OCI-LY7 (cell line): ENCODE measurements around the gene KRTAP20-2. TPM values are rescaled to one million over a fixed set of nuclear protein-coding genes. Genes with fewer than 3 reads are reported as not detected.

Source experiments
- BruUV-seq: library from RNA; stranded (reverse); fragments of 400-500 nt; replicated peaks from 2 replicates; lab custom pipeline; 2021; lab: Mats Ljungman, UMichigan
- CTCF ChIA-PET: fragments of 300-600 bp; sonication (Branson Sonifier 250); formaldehyde crosslinking; loops from one replicate; lab custom pipeline; 2022; ENCODE audit warnings: antibody characterized with exemption; ENCODE audit not compliant: unreplicated experiment; lab: Charles Lee
- POLR2A ChIA-PET: fragments of 300-600 bp; sonication (Branson Sonifier 250); formaldehyde crosslinking; loops from one replicate; lab custom pipeline; 2022; ENCODE audit warnings: antibody characterized with exemption; lab: Charles Lee
- DNase-seq: peaks from one replicate; pipeline ENCODE4 v3.0.0-alpha.2; 2015; ENCODE audit warnings: low spot score
- H2AFZ ChIP-seq: fragments of 200-600 bp; sonication (generic), shearing (Covaris generic); 2 replicates; pipeline ENCODE4 v1.6.1; 2014; ENCODE audit warnings: mild to moderate bottlenecking, antibody characterized with exemption, low read length, moderate library complexity
- H3K27ac ChIP-seq: fragments of 200-600 bp; sonication (generic); 2 replicates; pipeline ENCODE4 v1.5.1; 2014; ENCODE audit warnings: mixed run types, low read depth, mild to moderate bottlenecking, moderate library complexity, low read length, inconsistent platforms; ENCODE audit not compliant: poor library complexity, severe bottlenecking
- H3K36me3 ChIP-seq: fragments of 200-600 bp; sonication (generic); 2 replicates; pipeline ENCODE4 v1.6.1; 2014; ENCODE audit warnings: mild to moderate bottlenecking, antibody characterized with exemption, low read length, moderate library complexity, mixed read lengths; ENCODE audit not compliant: insufficient read depth
- H3K4me1 ChIP-seq: fragments of 200-600 bp; sonication (generic); 2 replicates; pipeline ENCODE4 v1.5.1; 2014; ENCODE audit warnings: mild to moderate bottlenecking, low read length; ENCODE audit not compliant: insufficient read depth, poor library complexity, severe bottlenecking
- H3K4me2 ChIP-seq: fragments of 200-600 bp; sonication (generic); 2 replicates; pipeline ENCODE4 v1.6.1; 2014; ENCODE audit warnings: mild to moderate bottlenecking, low read length
- H3K4me3 ChIP-seq: fragments of 200-600 bp; sonication (generic); 2 replicates; pipeline ENCODE4 v1.5.1; 2014; ENCODE audit warnings: mild to moderate bottlenecking, low read depth, low read length; ENCODE audit not compliant: poor library complexity, severe bottlenecking
- H3K79me2 ChIP-seq: fragments of 200-600 bp; sonication (generic); 2 replicates; pipeline ENCODE4 v1.6.1; 2016; ENCODE audit warnings: low read depth, mild to moderate bottlenecking, low read length, moderate library complexity, mixed read lengths; ENCODE audit not compliant: insufficient read depth
- H3K9me2 ChIP-seq: fragments of 200-600 bp; sonication (generic); 2 replicates; pipeline ENCODE4 v1.6.1; 2016; ENCODE audit warnings: mild to moderate bottlenecking, low read length, mixed read lengths; ENCODE audit not compliant: insufficient read depth
- H3K9me3 ChIP-seq: fragments of 200-600 bp; sonication (generic); 2 replicates; pipeline ENCODE4 v1.6.1; 2014; ENCODE audit warnings: mild to moderate bottlenecking, mixed run types, low read length, mixed read lengths
- H4K20me1 ChIP-seq: fragments of 200-600 bp; sonication (generic); 2 replicates; pipeline ENCODE4 v1.6.1; 2014; ENCODE audit warnings: mild to moderate bottlenecking, antibody characterized with exemption, low read length, moderate library complexity, mixed read lengths; ENCODE audit not compliant: insufficient read depth
- EZH2phosphoT487 ChIP-seq: fragments of 200-600 bp; sonication (generic); IDR thresholded peaks from 2 replicates; pipeline ENCODE4 v1.6.1; 2018; ENCODE audit warnings: low read depth, borderline replicate concordance, mild to moderate bottlenecking, mixed run types, antibody characterized with exemption, low read length, moderate library complexity, mixed read lengths
- intact Hi-C: fragments of 100-400 bp; cut with micrococcal nuclease; formaldehyde crosslinking; loops from one replicate; pipeline ENCODE4 v1.10.0; 2022; ENCODE audit not compliant: unreplicated experiment
- total RNA-seq, 2 experiments: library from RNA; depleted of rRNA in 1 of 2; stranded (reverse); fragments of >200 nt in 1 of 2; shearing (Covaris generic) in 1 of 2; gene quantifications; 2 replicates each; pipeline ENCODE4 v1.2.3, GENCODE V29; 2014 to 2022
- TF ChIP-seq, protein P1 (sequence below): fragments of 200-600 bp; sonication (generic); conservative IDR thresholded peaks from 2 replicates; pipeline ENCODE4 v1.5.1; 2014; ENCODE audit warnings: mild to moderate bottlenecking, antibody characterized with exemption, low read length, moderate library complexity, mixed read lengths

Gene KRTAP20-2
- total RNA-seq, 2 experiments from 2014 or later: not detected

DNA sequence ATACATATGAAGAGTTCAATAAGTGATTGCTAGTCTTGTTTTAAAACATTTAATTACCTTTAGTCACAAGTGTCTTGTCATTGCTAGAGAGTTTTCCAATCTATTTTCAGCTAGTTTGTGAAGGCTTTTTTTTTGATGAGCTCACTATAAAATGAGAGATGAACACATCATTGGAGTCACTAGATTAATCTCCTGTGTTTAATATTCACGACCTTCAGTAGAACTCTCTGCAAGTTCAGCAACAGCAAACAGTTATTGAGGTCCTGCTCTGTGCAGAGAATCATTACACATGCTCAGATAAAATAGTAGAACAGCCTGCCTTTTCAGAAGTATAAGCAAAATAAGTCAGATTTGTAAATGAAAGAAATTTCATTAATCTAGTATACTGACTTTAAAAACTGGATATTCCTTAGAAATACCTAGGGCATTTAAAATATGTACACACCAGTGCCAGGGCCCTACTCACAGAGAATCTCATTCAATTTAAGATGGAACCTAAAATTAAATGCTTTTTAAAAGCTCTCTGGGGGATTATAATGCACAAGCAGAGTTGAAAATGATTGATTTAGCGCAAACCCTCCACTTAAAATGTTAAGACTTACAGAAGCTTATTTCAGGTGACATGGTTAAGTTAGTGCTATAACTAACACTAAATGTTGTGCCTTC is 38.1 kb downstream of the KRTAP20-2 start:
- BruUV-seq: no TSS peak
- Histone ChIP-seq H3K4me3 (no peak overlapping the region), H3K79me2 (no peaks in the 10 kb centered on the region), H3K9me2 (no peaks in the 10 kb centered on the region), H3K4me2 (no peak overlapping the region), H2AFZ (no peak overlapping the region), H4K20me1 (no peaks in the 10 kb centered on the region), H3K9me3 (no peaks in the 10 kb centered on the region), H3K27ac (no peak overlapping the region), H3K4me1 (no peaks in the 10 kb centered on the region), H3K36me3 (no peaks in the 10 kb centered on the region)
- intact Hi-C loops: no loop called here
- CTCF ChIA-PET: no interaction called here
- no peak for DNase-seq
- POLR2A ChIA-PET: interaction anchor here (1.0 kb wide), 1 partner anchor 11 kb away, joined by 3 read pairs; no protein-coding TSS in a partner anchor
- no peak for TF ChIP-seq EZH2phosphoT487
- TF ChIP-seq, protein P1, sequence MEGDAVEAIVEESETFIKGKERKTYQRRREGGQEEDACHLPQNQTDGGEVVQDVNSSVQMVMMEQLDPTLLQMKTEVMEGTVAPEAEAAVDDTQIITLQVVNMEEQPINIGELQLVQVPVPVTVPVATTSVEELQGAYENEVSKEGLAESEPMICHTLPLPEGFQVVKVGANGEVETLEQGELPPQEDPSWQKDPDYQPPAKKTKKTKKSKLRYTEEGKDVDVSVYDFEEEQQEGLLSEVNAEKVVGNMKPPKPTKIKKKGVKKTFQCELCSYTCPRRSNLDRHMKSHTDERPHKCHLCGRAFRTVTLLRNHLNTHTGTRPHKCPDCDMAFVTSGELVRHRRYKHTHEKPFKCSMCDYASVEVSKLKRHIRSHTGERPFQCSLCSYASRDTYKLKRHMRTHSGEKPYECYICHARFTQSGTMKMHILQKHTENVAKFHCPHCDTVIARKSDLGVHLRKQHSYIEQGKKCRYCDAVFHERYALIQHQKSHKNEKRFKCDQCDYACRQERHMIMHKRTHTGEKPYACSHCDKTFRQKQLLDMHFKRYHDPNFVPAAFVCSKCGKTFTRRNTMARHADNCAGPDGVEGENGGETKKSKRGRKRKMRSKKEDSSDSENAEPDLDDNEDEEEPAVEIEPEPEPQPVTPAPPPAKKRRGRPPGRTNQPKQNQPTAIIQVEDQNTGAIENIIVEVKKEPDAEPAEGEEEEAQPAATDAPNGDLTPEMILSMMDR: no peak

DNA sequence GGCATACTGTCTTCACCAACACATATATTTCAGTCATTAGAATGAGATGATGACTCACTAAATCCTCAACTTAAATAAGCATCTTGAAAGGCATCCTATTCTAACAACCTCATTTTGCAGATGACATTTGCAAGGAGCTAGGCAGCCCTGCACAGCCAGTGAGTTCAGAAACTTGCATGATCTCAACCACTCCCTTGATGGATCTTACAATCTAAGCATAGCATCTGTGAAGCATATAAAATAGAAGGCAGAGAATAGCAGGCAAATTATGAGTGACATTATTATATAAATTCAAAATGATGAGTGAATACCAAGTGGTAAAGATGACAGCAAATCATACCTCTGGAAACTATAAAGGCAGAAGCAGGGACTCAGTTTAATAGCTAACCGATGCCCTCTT is 39.3 kb downstream of the KRTAP20-2 start:
- TF ChIP-seq, protein P1: no peak
- TF ChIP-seq EZH2phosphoT487: no peak
- POLR2A ChIA-PET: no interaction called here
- Histone ChIP-seq H3K4me3 (no peak overlapping the region), H2AFZ (no peak overlapping the region), H3K27ac (no peak overlapping the region), H4K20me1 (no peaks in the 10 kb centered on the region), H3K79me2 (no peaks in the 10 kb centered on the region), H3K9me3 (no peaks in the 10 kb centered on the region), H3K36me3 (no peaks in the 10 kb centered on the region), H3K4me1 (no peaks in the 10 kb centered on the region), H3K4me2 (no peak overlapping the region), H3K9me2 (no peaks in the 10 kb centered on the region)
- DNase-seq: no peak
- CTCF ChIA-PET: no interaction called here
- intact Hi-C loops: no loop called here
- no TSS peak for BruUV-seq

DNA sequence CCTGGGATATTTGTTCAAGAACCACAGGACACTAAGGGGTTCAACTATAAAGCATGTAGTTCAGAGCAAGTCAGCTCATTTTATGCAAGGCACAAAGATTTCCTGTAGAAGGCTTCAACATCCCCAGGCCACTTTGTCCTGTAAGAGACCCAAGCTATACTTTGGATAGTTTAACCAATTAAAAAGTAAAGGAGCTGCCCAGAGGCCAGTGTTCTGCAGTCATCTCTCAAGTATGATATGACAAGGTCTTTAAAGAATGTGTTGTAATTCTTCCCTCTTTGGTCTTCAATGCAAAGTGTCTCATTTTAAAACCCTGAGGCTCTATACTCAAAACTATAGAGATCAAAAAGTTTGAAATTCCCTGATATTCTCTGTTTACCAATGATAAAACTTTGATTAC is 41.7 kb downstream of the KRTAP20-2 start:
- Histone ChIP-seq H4K20me1 (no peaks in the 10 kb centered on the region), H3K27ac (no peak overlapping the region), H3K9me3 (no peaks in the 10 kb centered on the region), H3K9me2 (no peaks in the 10 kb centered on the region), H3K4me3 (no peak overlapping the region), H3K4me2 (no peak overlapping the region), H3K4me1 (no peaks in the 10 kb centered on the region), H3K79me2 (no peaks in the 10 kb centered on the region), H2AFZ (no peak overlapping the region), H3K36me3 (no peaks in the 10 kb centered on the region)
- TF ChIP-seq EZH2phosphoT487: no peak
- TF ChIP-seq, protein P1: no peak
- intact Hi-C loops: no loop called here
- CTCF ChIA-PET: interaction anchor here (0.8 kb wide), 1 partner anchor 116 kb away, joined by 3 read pairs; the partner anchor contains the start of gene KRTAP19-7
- DNase-seq: no peak
- no TSS peak for BruUV-seq
- POLR2A ChIA-PET: no interaction called here
